Panc1 (cell line): ENCODE measurements around the gene RFX2. TPM values are rescaled to one million over a fixed set of nuclear protein-coding genes. Genes with fewer than 3 reads are reported as not detected.

Experiments used
- ATAC-seq: fragments of 200-7000 bp; cut with Tn5 transposase; 2 replicates; pipeline ENCODE4 v1.9.1; 2020; ENCODE audit warnings: mild to moderate bottlenecking, moderate library complexity
- BruUV-seq: library from RNA; stranded (reverse); fragments of 400-500 nt; replicated peaks from 2 replicates; lab custom pipeline; 2021; lab: Mats Ljungman, UMichigan
- CTCF ChIA-PET: fragments of 300-600 bp; sonication (Branson Sonifier 250); formaldehyde crosslinking; loops from one replicate; lab custom pipeline; 2022; ENCODE audit warnings: antibody characterized with exemption; lab: Charles Lee
- POLR2A ChIA-PET: fragments of 300-600 bp; sonication (Branson Sonifier 250); formaldehyde crosslinking; loops from one replicate; lab custom pipeline; 2022; ENCODE audit warnings: antibody characterized with exemption; lab: Charles Lee
- DNase-seq: peaks from one replicate; pipeline ENCODE4 v3.0.0-alpha.2; 2010; ENCODE audit warnings: low read depth, low spot score
- H3K27ac ChIP-seq: 2 replicates; pipeline ENCODE4 v1.5.1; 2011; ENCODE audit warnings: mild to moderate bottlenecking, low read length, inconsistent platforms
- H3K27me3 ChIP-seq: fragments of 200-500 bp; sonication (Bioruptor generic); 2 replicates; pipeline ENCODE4 v1.6.0; 2014; ENCODE audit warnings: low read length, inconsistent platforms; ENCODE audit not compliant: control insufficient read depth, insufficient read depth
- H3K36me3 ChIP-seq: fragments of 200-500 bp; sonication (Bioruptor generic); 2 replicates; pipeline ENCODE4 v1.5.1; 2014; ENCODE audit warnings: inconsistent platforms, mild to moderate bottlenecking, low read length, moderate library complexity; ENCODE audit not compliant: control insufficient read depth, insufficient read depth
- H3K4me1 ChIP-seq: 2 replicates; pipeline ENCODE4 v1.5.1; 2011; ENCODE audit warnings: inconsistent platforms, mild to moderate bottlenecking, low read length, moderate library complexity; ENCODE audit not compliant: control insufficient read depth, insufficient read depth
- H3K4me3 ChIP-seq, 2 experiments: 2 replicates each; pipeline ENCODE4 v1.5.1; 2011 to 2012; ENCODE audit warnings: low read depth in 2 of 2, low read length in 2 of 2, mild to moderate bottlenecking in 2 of 2, inconsistent platforms in 1 of 2, moderate library complexity in 1 of 2
- H3K9me3 ChIP-seq: fragments of 200-500 bp; sonication (Bioruptor generic); 2 replicates; pipeline ENCODE4 v1.5.1; 2014; ENCODE audit warnings: low read depth, mild to moderate bottlenecking, inconsistent platforms, low read length, moderate library complexity; ENCODE audit not compliant: control insufficient read depth, insufficient read depth
- CTCF ChIP-seq: fragments of 450-650 bp; IDR thresholded peaks from 2 replicates; pipeline ENCODE4 v1.5.1; 2017; ENCODE audit warnings: mild to moderate bottlenecking
- POLR2AphosphoS5 ChIP-seq: IDR thresholded peaks from 2 replicates; pipeline ENCODE4 v1.6.1; 2012; ENCODE audit warnings: mild to moderate bottlenecking, low read depth, low read length, moderate library complexity
- REST ChIP-seq, 2 experiments: IDR thresholded peaks; 2 replicates each; pipeline ENCODE4 v1.6.1; 2011 to 2012; ENCODE audit warnings: low read depth in 2 of 2, control low read depth in 1 of 2, low read length in 1 of 2, mild to moderate bottlenecking in 1 of 2, moderate library complexity in 1 of 2; ENCODE audit not compliant: insufficient read depth in 1 of 2
- SIN3A ChIP-seq: IDR thresholded peaks from 2 replicates; pipeline ENCODE4 v1.6.1; 2012; ENCODE audit warnings: low read depth, mild to moderate bottlenecking, low read length, moderate library complexity, borderline replicate concordance; ENCODE audit not compliant: insufficient read depth
- TCF7L2 ChIP-seq: IDR thresholded peaks from 2 replicates; pipeline ENCODE4 v1.6.1; 2011; ENCODE audit warnings: mild to moderate bottlenecking, low read depth, low read length, inconsistent platforms
- in situ Hi-C: cut with HindIII; loops from 2 replicates; pipeline ENCODE4 v1.10.0; 2016; ENCODE audit warnings: low sequenced_read_pairs, low pct_unique_long_range_greater_than_20kb
- intact Hi-C: fragments of 100-400 bp; cut with micrococcal nuclease; formaldehyde crosslinking; loops from one replicate; pipeline ENCODE4 v1.10.0; 2022; ENCODE audit not compliant: unreplicated experiment
- total RNA-seq: library from RNA; stranded (reverse); gene quantifications from one replicate; pipeline ENCODE4 v1.2.1, GENCODE V29; 2021; ENCODE audit not compliant: unreplicated experiment

Gene RFX2
- total RNA-seq, 1 experiment from 2014 or later = 8.0 TPM

- Histone ChIP-seq H3K27me3 (no peaks in the 10 kb centered on the region), H3K27ac (no peak overlapping the region), H3K36me3 (no peaks in the 10 kb centered on the region), H3K4me3 (no peak overlapping the region), H3K4me1 (no peaks in the 10 kb centered on the region), H3K9me3 (no peaks in the 10 kb centered on the region)
- ChIA-PET CTCF (no interaction called here), POLR2A (no interaction called here)
- intact Hi-C loops = no loop called here
- ATAC-seq = no peak
- DNase-seq = no peak
- TF ChIP-seq REST (IDR thresholded peaks at IDR 0.05; ENCODE audit: insufficient read depth in 1 of 2, low read depth in 2 of 2, low read length in 1 of 2) = no peak
- TF ChIP-seq SIN3A = no peak
- TF ChIP-seq CTCF = no peak
- no peak for TF ChIP-seq TCF7L2
- no peak for TF ChIP-seq POLR2AphosphoS5
- BruUV-seq = no TSS peak
- in situ Hi-C loops = no loop called here
Observed at GRCh38 chr19:6034512-6034911, 75.8 kb downstream of the RFX2 start.

GRCh38 chr19:6033744-6034264, 76.5 kb downstream of the RFX2 start:
- ChIA-PET CTCF (interaction anchor here (0.5 kb wide), 1 partner anchor 77 kb away, joined by 7 read pairs; no protein-coding TSS in a partner anchor), POLR2A (no interaction called here)
- Histone ChIP-seq H3K27ac (no peak overlapping the region), H3K4me1 (no peaks in the 10 kb centered on the region), H3K27me3 (no peaks in the 10 kb centered on the region), H3K36me3 (no peaks in the 10 kb centered on the region), H3K9me3 (no peaks in the 10 kb centered on the region), H3K4me3 (no peak overlapping the region)
- intact Hi-C loops (no loop called here), in situ Hi-C loops (no loop called here)
- TF ChIP-seq POLR2AphosphoS5 (no peak), REST (IDR thresholded peaks at IDR 0.05; ENCODE audit: insufficient read depth in 1 of 2, low read depth in 2 of 2, low read length in 1 of 2) (no peak), TCF7L2 (no peak), CTCF (no peak), SIN3A (no peak)
- ATAC-seq (no peak), DNase-seq (no peak)
- no TSS peak for BruUV-seq
